ENCODE results near the gene NECAB3. TPM values are rescaled to one million over a fixed set of nuclear protein-coding genes. Genes with fewer than 3 reads are reported as not detected.

NECAB3 gene
- total RNA-seq, 1 experiment from 2014 or later = 46.4 TPM

DNA sequence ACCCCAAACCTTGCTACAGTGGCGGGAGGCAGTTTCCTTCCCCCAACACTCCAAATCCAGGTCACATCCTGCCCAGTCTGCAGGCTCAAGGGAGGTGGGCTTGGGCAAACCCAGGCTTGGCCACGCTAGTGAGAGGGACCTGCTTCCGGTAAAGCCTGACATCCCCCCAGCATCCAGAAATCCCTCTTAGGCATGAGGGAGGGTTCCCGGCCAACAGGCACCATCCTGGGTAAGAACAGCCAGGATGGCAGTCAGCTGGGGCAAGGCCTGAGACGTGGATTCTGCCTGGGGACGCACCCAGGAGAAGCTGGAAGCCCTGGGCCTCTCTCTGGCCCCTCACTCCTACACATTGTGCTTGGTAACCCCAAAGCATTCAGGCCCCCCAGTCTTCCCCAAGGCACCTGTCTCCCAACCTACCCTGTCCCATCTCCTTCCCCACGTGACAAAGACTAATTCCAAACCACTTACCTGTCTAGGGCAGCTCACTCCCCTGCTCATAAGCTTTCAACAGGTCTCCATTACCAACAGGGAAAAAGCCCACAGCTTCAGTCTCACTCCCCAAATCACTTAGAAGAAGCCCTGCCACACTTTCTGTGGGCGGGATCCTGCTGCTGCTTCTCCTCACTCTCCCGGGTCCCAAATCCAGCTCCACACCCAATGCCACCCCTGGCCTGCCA, 10.0 kb downstream of the NECAB3 start:
- POLR2A ChIA-PET = interaction anchor here (0.5 kb wide), 1 partner anchor 18 kb away, joined by 3 read pairs; no protein-coding TSS in a partner anchor
- H3K27ac ChIP-seq (ENCODE audit: low read length) = peak overlapping the region; percentile 92
- H3K4me3 ChIP-seq (ENCODE audit: low read depth in 2 of 2, low read length in 2 of 2) = peak overlapping the region; percentile 67 to 78
- no peaks in the 10 kb centered on the region for H3K9me3 ChIP-seq (ENCODE audit: control insufficient read depth, insufficient read depth, low read depth, low read length)
- BruUV-seq (replicated peaks) = no TSS peak
- peak; percentile 29 for ATAC-seq
- H3K4me1 ChIP-seq (ENCODE audit: control insufficient read depth, insufficient read depth, low read length) = peaks cover 14% of the 10 kb centered on the region
- no peaks in the 10 kb centered on the region for H3K27me3 ChIP-seq (ENCODE audit: control insufficient read depth, insufficient read depth, low read length)
- CTCF ChIA-PET = no interaction called here
- in situ Hi-C loops (cut with HindIII; ENCODE audit: low pct_unique_long_range_greater_than_20kb, low sequenced_read_pairs) (no loop called here), intact Hi-C loops (cut with micrococcal nuclease; ENCODE audit: unreplicated experiment) (no loop called here)
- H3K36me3 ChIP-seq (ENCODE audit: control insufficient read depth, insufficient read depth, low read length) = no peaks in the 10 kb centered on the region
- TF ChIP-seq POLR2AphosphoS5 (IDR thresholded peaks at IDR 0.05; ENCODE audit: low read depth, low read length) = no peak
- TF ChIP-seq TCF7L2 (IDR thresholded peaks at IDR 0.05; ENCODE audit: low read depth, low read length) = no peak
- TF ChIP-seq SIN3A (IDR thresholded peaks at IDR 0.05; ENCODE audit: borderline replicate concordance, insufficient read depth, low read depth, low read length) = no peak
- DNase-seq (ENCODE audit: low read depth, low spot score) = no peak

GRCh38 chr20:33663161-33664084, 10.8 kb downstream of the NECAB3 start:
- CTCF ChIA-PET = interaction anchor here (0.5 kb wide), 1 partner anchor 148 kb away, joined by 4 read pairs; no protein-coding TSS in a partner anchor
- TF ChIP-seq SIN3A (IDR thresholded peaks at IDR 0.05; ENCODE audit: borderline replicate concordance, insufficient read depth, low read depth, low read length) = peak; percentile 84; the same call in 1 of the 2 replicates
- peak; percentile 83 for TF ChIP-seq TCF7L2 (IDR thresholded peaks at IDR 0.05; ENCODE audit: low read depth, low read length)
- no peak for TF ChIP-seq CTCF (IDR thresholded peaks at IDR 0.05)
- peak; percentile 81 for TF ChIP-seq POLR2AphosphoS5 (IDR thresholded peaks at IDR 0.05; ENCODE audit: low read depth, low read length)
- Histone ChIP-seq H3K9me3 (ENCODE audit: control insufficient read depth, insufficient read depth, low read depth, low read length) (no peaks in the 10 kb centered on the region), H3K4me1 (ENCODE audit: control insufficient read depth, insufficient read depth, low read length) (peaks cover 14% of the 10 kb centered on the region), H3K36me3 (ENCODE audit: control insufficient read depth, insufficient read depth, low read length) (no peaks in the 10 kb centered on the region), H3K4me3 (ENCODE audit: low read depth in 2 of 2, low read length in 2 of 2) (peak overlapping the region; percentile 67 to 78), H3K27ac (ENCODE audit: low read length) (peak overlapping the region; percentile 92), H3K27me3 (ENCODE audit: control insufficient read depth, insufficient read depth, low read length) (no peaks in the 10 kb centered on the region)
- no TSS peak for BruUV-seq (replicated peaks)
- in situ Hi-C loops (cut with HindIII; ENCODE audit: low pct_unique_long_range_greater_than_20kb, low sequenced_read_pairs) (no loop called here), intact Hi-C loops (cut with micrococcal nuclease; ENCODE audit: unreplicated experiment) (no loop called here)
- DNase-seq (ENCODE audit: low read depth, low spot score) (no peak), ATAC-seq (peak; percentile 90)
- POLR2A ChIA-PET = no interaction called here

DNA sequence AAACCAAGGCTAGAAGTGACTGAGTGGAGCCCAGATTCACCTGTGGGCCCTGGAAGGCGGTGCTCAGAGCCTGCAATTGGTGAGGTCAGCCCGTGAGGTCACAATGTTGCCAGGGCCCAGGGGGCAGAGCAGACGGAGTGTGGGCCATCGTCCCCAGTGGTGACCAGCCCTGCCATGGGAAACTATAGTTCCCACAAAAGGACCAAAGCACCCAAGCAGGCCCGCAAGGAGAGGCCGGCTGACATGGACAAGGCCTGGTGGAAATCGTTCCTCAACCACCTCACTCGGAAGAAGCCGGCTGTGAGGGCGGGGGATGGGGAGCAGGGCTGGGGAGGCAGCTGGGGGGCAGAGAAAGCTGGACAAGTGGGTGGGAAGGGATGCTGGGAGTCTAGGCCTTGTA, 12.1 kb downstream of the NECAB3 start, which contains the start of gene C20orf144:
C20orf144 (plus strand) TSS at position 156 of the 400 bp plus-strand sequence; CDS start at position 175, 19 bp downstream.
- Histone ChIP-seq H3K36me3 (ENCODE audit: control insufficient read depth, insufficient read depth, low read length) (no peaks in the 10 kb centered on the region), H3K27ac (ENCODE audit: low read length) (peak within 1 kb of the TSS; percentile 92), H3K27me3 (ENCODE audit: control insufficient read depth, insufficient read depth, low read length) (no peaks in the 10 kb centered on the region), H3K4me3 (ENCODE audit: low read depth in 2 of 2, low read length in 2 of 2) (peak within 1 kb of the TSS; percentile 67 to 78), H3K4me1 (ENCODE audit: control insufficient read depth, insufficient read depth, low read length) (peaks cover 14% of the 10 kb centered on the region), H3K9me3 (ENCODE audit: control insufficient read depth, insufficient read depth, low read depth, low read length) (no peaks in the 10 kb centered on the region)
- ATAC-seq = no peak
- in situ Hi-C loops (cut with HindIII; ENCODE audit: low pct_unique_long_range_greater_than_20kb, low sequenced_read_pairs) (no loop called here), intact Hi-C loops (cut with micrococcal nuclease; ENCODE audit: unreplicated experiment) (no loop called here)
- no peak for DNase-seq (ENCODE audit: low read depth, low spot score)
- no TSS peak for BruUV-seq (replicated peaks)
- TF ChIP-seq REST (IDR thresholded peaks at IDR 0.05; ENCODE audit: insufficient read depth in 1 of 2, low read depth in 2 of 2, low read length in 1 of 2) (no peak), TCF7L2 (IDR thresholded peaks at IDR 0.05; ENCODE audit: low read depth, low read length) (no peak), POLR2AphosphoS5 (IDR thresholded peaks at IDR 0.05; ENCODE audit: low read depth, low read length) (no peak), CTCF (IDR thresholded peaks at IDR 0.05) (no peak), SIN3A (IDR thresholded peaks at IDR 0.05; ENCODE audit: borderline replicate concordance, insufficient read depth, low read depth, low read length) (no peak)
- POLR2A ChIA-PET = no interaction called here
- CTCF ChIA-PET = no interaction called here

Measured in Panc1 (cell line).